GM13976 (cell line): ENCODE results near the gene CEP63.

ENCODE experiments used
- DNase-seq: peaks from one replicate; pipeline ENCODE4 v3.0.0; 2012; ENCODE audit warnings: low spot score
- in situ Hi-C: fragments of 300-500 bp; cut with MboI; formaldehyde crosslinking; loops from one replicate; pipeline ENCODE4 v1.12.0; 2022; ENCODE audit warnings: low sequenced_read_pairs, mixed read lengths, inconsistent platforms; ENCODE audit not compliant: unreplicated experiment
- TF ChIP-seq, protein P1 (sequence below): IDR thresholded peaks from 2 replicates; pipeline ENCODE4 v1.5.1; 2012; ENCODE audit warnings: borderline replicate concordance, mild to moderate bottlenecking; ENCODE audit not compliant: insufficient read depth; ENCODE audit errors: extremely low read depth, missing control alignments, control extremely low read depth

Gene CEP63

GRCh38 chr3:134613006-134613520 lies 127.2 kb downstream of the CEP63 start:
- no peak for DNase-seq
- in situ Hi-C loops = no loop called here
- TF ChIP-seq, protein P1, sequence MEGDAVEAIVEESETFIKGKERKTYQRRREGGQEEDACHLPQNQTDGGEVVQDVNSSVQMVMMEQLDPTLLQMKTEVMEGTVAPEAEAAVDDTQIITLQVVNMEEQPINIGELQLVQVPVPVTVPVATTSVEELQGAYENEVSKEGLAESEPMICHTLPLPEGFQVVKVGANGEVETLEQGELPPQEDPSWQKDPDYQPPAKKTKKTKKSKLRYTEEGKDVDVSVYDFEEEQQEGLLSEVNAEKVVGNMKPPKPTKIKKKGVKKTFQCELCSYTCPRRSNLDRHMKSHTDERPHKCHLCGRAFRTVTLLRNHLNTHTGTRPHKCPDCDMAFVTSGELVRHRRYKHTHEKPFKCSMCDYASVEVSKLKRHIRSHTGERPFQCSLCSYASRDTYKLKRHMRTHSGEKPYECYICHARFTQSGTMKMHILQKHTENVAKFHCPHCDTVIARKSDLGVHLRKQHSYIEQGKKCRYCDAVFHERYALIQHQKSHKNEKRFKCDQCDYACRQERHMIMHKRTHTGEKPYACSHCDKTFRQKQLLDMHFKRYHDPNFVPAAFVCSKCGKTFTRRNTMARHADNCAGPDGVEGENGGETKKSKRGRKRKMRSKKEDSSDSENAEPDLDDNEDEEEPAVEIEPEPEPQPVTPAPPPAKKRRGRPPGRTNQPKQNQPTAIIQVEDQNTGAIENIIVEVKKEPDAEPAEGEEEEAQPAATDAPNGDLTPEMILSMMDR = no peak

GRCh38 chr3:134614955-134615354 lies 129.1 kb downstream of the CEP63 start:
- in situ Hi-C loops = no loop called here
- TF ChIP-seq, protein P1 = no peak
- DNase-seq = no peak

DNA sequence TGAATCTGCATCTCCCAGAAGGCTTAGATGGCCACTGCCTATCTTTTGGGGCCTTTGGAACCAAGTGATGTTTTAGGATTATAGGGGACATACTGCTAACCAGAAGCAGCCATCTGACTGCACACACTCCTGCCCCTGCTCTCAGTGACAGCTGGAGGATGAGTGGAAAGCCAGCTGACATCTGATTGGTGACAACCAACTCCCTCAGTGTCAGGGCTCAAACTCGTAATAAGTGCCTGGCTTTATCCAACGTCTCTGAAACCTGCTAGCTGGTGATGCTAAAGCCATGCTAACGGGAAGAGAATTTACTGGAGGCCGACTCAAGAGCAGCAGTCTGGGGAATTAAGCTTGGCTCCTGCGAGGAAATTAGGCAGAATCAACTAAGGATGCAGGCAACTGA lies 129.9 kb downstream of the CEP63 start:
- TF ChIP-seq, protein P1 = no peak
- in situ Hi-C loops = no loop called here
- no peak for DNase-seq

GRCh38 chr3:134617608-134618477 lies 132.0 kb downstream of the CEP63 start:
- DNase-seq = no peak
- in situ Hi-C loops = no loop called here
- TF ChIP-seq, protein P1 = no peak

DNA sequence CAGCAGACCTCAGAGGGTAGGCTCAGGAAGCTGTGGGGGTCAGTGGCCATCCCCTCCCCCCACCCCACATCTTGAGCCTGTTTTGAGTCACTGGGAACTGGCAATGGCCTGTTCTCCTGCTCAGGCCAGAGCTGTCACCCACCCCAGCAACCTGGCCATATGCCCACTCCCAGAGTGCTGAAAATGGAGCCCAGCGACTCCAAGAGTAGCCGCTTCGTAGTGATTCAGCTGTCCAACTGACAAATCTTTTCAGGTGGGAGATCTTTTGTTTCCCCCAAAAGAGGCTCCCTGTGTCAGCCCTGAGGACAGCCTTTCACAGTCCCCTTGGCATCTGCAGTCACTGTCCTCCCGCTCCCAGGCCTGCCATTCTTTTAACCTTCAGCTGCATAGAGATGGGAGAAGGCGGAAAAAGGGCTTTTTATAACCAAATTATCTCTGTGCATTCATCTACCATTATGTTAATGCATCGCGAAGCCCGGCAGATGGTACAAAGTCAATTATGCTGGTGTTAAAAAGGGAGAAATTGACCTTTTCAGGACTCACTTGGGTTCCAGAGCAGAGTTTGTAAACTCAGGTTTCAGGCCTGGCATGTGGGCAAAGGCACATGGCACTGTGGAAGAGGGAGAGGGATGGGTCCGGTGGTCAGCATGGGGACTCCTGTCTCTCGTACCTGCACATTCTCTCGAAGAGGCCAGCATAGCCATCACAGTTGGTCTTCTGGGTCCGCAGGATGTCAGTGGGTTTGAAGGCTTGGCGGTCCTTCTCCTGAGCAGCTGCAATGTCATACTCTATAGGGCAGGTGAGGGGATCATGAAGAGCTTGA lies 132.8 kb downstream of the CEP63 start:
- in situ Hi-C loops = no loop called here
- TF ChIP-seq, protein P1 = no peak
- no peak for DNase-seq

- in situ Hi-C loops = no loop called here
- TF ChIP-seq, protein P1 = no peak
- DNase-seq = no peak
These were observed 133.4 kb downstream of the CEP63 start for GRCh38 chr3:134619301-134619615.
